Peyer's patch (tissue), 4 donors: ENCODE data around the gene CA11.

ENCODE experiments used
- POLR2A ChIP-seq, 2 donors: fragments of 450-650 bp; IDR thresholded peaks; one replicate each; pipeline ENCODE4 v1.5.1; 2017; ENCODE audit warnings: antibody characterized with exemption in 2 of 2, mild to moderate bottlenecking in 2 of 2, moderate library complexity in 2 of 2
- TF ChIP-seq, protein P1 (sequence below), 6 experiments: fragments of 450-650 bp in 4 of 6; fragments of 200-600 bp in 2 of 6; sonication (generic) in 1 of 6; IDR thresholded peaks; one replicate each; pipeline ENCODE4 v1.5.1; 2017 to 2019; ENCODE audit warnings: antibody characterized with exemption in 6 of 6, mild to moderate bottlenecking in 3 of 6, moderate library complexity in 1 of 6

DNA sequence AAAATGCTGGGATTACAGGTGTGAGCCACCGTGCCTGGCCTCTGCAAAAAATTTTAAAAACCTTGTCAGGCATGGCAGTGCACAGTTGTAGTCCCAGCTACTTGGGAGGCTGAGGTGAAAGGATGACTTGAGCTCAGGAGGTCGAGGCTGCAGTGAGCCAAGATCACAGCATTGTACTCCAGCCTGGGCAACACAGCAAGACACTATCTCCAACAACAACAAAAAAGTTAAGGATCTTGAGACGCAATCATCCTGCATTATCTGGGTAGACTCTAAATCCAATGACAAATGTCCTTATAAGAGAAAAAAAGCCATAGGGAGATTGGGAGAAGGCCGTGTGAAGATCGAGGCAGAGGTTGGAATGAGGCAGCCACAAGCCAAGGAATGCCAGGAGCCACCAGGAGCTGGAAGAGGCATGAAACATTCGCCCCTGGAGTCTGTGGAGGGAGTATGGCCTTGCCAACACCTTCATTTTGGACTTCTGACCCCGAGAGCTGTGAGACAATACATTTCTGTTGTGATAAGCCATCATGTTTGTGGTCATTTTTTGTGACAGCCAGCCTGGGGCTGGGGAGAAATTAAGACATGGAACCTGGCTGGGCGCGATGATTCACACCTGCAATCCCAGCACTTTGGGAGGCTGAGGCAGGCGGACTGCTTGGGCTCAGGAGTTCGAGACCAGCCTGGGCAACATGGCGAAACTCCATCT is 5.1 kb upstream of the CA11 start:
- TF ChIP-seq, protein P1, sequence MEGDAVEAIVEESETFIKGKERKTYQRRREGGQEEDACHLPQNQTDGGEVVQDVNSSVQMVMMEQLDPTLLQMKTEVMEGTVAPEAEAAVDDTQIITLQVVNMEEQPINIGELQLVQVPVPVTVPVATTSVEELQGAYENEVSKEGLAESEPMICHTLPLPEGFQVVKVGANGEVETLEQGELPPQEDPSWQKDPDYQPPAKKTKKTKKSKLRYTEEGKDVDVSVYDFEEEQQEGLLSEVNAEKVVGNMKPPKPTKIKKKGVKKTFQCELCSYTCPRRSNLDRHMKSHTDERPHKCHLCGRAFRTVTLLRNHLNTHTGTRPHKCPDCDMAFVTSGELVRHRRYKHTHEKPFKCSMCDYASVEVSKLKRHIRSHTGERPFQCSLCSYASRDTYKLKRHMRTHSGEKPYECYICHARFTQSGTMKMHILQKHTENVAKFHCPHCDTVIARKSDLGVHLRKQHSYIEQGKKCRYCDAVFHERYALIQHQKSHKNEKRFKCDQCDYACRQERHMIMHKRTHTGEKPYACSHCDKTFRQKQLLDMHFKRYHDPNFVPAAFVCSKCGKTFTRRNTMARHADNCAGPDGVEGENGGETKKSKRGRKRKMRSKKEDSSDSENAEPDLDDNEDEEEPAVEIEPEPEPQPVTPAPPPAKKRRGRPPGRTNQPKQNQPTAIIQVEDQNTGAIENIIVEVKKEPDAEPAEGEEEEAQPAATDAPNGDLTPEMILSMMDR (IDR thresholded peaks at IDR 0.05) = no peak
- TF ChIP-seq POLR2A (IDR thresholded peaks at IDR 0.05) = no peak
